Activated B cell treated with CpG ODN at 0.5 μM for 24 hours (primary cell): ENCODE data around the gene PRRG1. TPM values are rescaled to one million over a fixed set of nuclear protein-coding genes. Genes with fewer than 3 reads are reported as not detected.
"Not testable (repeated sequence)": the region's sequence is repeated elsewhere in the genome, so short reads cannot be mapped to it uniquely, and the experiment has no call there.

Source experiments
- ATAC-seq: fragments of 200-7000 bp; cut with Tn5 transposase; one replicate; pipeline ENCODE4 v1.10.0; 2021; ENCODE audit warnings: low read depth, mild to moderate bottlenecking, moderate library complexity
- CTCF ChIA-PET: fragments of 350-600 bp; sonication (Branson Sonifier 250); formaldehyde crosslinking; loops from one replicate; lab custom pipeline; 2021; ENCODE audit warnings: antibody characterized with exemption; lab: Charles Lee
- POLR2A ChIA-PET: fragments of 350-600 bp; sonication (Branson Sonifier 250); formaldehyde crosslinking; loops from one replicate; lab custom pipeline; 2021; ENCODE audit warnings: antibody characterized with exemption; lab: Charles Lee
- DNase-seq: peaks from one replicate; pipeline ENCODE4 v3.0.0; 2022
- H3K27ac Mint-ChIP-seq: one replicate; pipeline ENCODE4 v1.8.0; 2020; ENCODE audit warnings: mixed read lengths
- H3K27me3 Mint-ChIP-seq: one replicate; pipeline ENCODE4 v1.8.0; 2021; ENCODE audit warnings: mixed read lengths
- H3K36me3 Mint-ChIP-seq: one replicate; pipeline ENCODE4 v1.8.0; 2021; ENCODE audit warnings: low read depth, mixed read lengths
- H3K4me1 Mint-ChIP-seq: one replicate; pipeline ENCODE4 v1.8.0; 2021; ENCODE audit warnings: mixed read lengths
- H3K4me3 Mint-ChIP-seq: one replicate; pipeline ENCODE4 v1.8.0; 2020; ENCODE audit warnings: mild to moderate bottlenecking, mixed read lengths
- H3K9me3 Mint-ChIP-seq: one replicate; pipeline ENCODE4 v1.8.0; 2020; ENCODE audit warnings: mixed read lengths
- intact Hi-C: fragments of 100-400 bp; cut with micrococcal nuclease; formaldehyde crosslinking; loops from one replicate; pipeline ENCODE4 v1.15.1; 2024
- total RNA-seq: library from RNA; stranded (reverse); gene quantifications from 2 replicates; pipeline ENCODE4 v1.2.3, GENCODE V29; 2022
- TF ChIP-seq, protein P1 (sequence below): fragments of 200-600 bp; IDR thresholded peaks from one replicate; pipeline ENCODE4 v1.8.0; 2022; ENCODE audit warnings: antibody characterized with exemption, mild to moderate bottlenecking

Gene PRRG1
- total RNA-seq, 1 donor from 2014 or later, result not detected

DNA sequence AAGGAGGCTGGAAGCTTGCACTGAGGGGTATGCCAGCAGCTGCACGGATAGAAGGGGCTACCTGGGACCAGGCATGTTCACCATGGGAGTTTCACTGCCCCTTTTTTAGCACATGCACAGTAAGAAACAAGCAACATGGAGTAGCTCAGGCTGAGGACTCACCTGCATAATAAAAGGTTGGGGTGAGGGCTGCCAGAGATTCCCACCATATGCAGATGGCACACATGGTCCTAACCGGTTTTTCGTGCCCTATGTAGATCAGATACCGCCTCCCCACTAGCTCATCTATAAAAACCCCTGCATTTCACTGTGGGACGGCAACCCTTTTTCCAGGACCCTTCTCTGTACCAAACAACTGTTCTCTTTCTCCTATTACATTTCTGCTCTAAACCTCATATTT lies 125.3 kb downstream of the PRRG1 start:
- H3K27ac Mint-ChIP-seq, result no peak overlapping the region
- ChIA-PET CTCF (no interaction called here), POLR2A (no interaction called here)
- no peaks in the 10 kb centered on the region for H3K36me3 Mint-ChIP-seq
- intact Hi-C loops, result no loop called here
- ATAC-seq (no peak), DNase-seq (no peak)
- H3K4me3 Mint-ChIP-seq, result no peak overlapping the region
- no peaks in the 10 kb centered on the region for H3K9me3 Mint-ChIP-seq
- TF ChIP-seq, protein P1, sequence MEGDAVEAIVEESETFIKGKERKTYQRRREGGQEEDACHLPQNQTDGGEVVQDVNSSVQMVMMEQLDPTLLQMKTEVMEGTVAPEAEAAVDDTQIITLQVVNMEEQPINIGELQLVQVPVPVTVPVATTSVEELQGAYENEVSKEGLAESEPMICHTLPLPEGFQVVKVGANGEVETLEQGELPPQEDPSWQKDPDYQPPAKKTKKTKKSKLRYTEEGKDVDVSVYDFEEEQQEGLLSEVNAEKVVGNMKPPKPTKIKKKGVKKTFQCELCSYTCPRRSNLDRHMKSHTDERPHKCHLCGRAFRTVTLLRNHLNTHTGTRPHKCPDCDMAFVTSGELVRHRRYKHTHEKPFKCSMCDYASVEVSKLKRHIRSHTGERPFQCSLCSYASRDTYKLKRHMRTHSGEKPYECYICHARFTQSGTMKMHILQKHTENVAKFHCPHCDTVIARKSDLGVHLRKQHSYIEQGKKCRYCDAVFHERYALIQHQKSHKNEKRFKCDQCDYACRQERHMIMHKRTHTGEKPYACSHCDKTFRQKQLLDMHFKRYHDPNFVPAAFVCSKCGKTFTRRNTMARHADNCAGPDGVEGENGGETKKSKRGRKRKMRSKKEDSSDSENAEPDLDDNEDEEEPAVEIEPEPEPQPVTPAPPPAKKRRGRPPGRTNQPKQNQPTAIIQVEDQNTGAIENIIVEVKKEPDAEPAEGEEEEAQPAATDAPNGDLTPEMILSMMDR, result no peak
- H3K27me3 Mint-ChIP-seq, result peaks cover 3% of the 10 kb centered on the region
- no peaks in the 10 kb centered on the region for H3K4me1 Mint-ChIP-seq

DNA sequence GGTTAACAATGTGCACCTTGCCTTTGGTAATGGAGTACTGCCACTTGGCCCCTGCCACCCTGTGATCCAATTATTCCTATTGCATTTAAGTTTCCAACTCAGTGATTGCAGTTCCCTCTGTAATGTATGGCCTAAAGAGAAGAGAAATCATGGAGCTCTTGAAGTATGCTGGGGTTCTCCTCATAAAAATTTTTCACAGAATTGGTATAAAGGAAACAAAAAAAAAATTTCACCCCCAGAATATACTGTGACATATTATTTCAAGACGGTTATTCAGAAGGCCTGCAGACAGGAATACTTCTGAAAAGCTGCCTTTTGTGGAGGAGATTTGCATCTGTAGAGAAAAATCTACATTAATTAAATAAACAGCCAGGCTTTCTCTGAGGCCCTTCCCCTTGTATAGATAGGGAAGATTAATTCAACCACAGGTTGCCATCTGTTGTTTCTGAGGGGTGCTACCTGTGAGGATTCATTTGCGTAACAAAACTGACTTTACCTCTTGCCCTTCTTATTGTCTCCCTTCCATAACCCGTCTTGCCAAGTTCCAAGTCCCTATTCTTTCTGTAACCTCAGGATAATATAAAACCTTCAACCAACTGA lies 127.5 kb downstream of the PRRG1 start:
- no peak for DNase-seq
- no peak overlapping the region for H3K27ac Mint-ChIP-seq
- H3K27me3 Mint-ChIP-seq, result peaks cover 3% of the 10 kb centered on the region
- no peaks in the 10 kb centered on the region for H3K36me3 Mint-ChIP-seq
- ChIA-PET CTCF (no interaction called here), POLR2A (no interaction called here)
- H3K4me3 Mint-ChIP-seq, result no peak overlapping the region
- TF ChIP-seq, protein P1, result no peak
- ATAC-seq, result no peak
- intact Hi-C loops, result no loop called here
- no peaks in the 10 kb centered on the region for H3K4me1 Mint-ChIP-seq
- no peaks in the 10 kb centered on the region for H3K9me3 Mint-ChIP-seq

DNA sequence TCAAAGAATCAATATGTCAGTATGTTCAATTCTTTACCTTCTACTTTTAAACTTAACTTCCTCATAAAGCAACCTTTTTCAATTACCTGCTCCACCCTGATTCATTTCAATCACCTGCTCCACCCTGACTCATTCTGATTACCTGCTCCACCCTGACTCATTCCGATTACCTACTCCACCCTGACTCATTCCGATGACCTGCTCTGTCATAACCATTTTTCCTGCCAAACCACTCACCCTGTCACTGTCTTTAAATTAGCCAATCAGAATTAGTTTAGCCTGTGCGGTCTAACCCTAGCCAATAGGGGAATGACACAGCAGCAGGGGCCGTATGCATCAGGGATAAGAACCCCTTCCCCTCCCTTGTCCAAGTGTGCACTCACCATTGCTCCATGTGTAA lies 135.2 kb downstream of the PRRG1 start:
- H3K4me3 Mint-ChIP-seq, H3K36me3 Mint-ChIP-seq, POLR2A ChIA-PET, H3K27ac Mint-ChIP-seq, ATAC-seq, H3K9me3 Mint-ChIP-seq, DNase-seq, H3K4me1 Mint-ChIP-seq, CTCF ChIA-PET, H3K27me3 Mint-ChIP-seq, intact Hi-C loops: not testable (repeated sequence)

DNA sequence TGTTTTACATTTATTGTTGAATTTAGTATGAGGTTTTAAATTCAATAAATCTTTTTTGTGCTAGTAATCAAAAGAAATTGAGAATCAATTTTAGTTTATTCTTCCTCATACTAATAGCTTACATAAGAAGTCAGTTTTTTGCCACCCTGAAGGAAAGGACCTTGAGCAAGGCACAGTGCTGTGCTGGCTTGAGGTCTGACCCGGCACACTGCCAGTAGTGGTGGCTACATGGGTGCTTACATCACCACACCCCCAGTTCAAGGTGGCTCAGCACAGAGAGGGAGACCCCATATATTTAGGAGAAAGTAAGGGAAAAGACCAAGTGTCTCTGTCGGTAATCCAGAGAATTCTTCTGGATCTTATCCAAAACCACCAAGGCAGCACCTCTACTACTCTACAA lies 136.3 kb downstream of the PRRG1 start:
- TF ChIP-seq, protein P1, result no peak
- intact Hi-C loops, result no loop called here
- H3K27me3 Mint-ChIP-seq, result no peaks in the 10 kb centered on the region
- H3K36me3 Mint-ChIP-seq, result no peaks in the 10 kb centered on the region
- H3K27ac Mint-ChIP-seq, result no peak overlapping the region
- H3K9me3 Mint-ChIP-seq, result no peaks in the 10 kb centered on the region
- ATAC-seq (no peak), DNase-seq (no peak)
- ChIA-PET CTCF (no interaction called here), POLR2A (no interaction called here)
- no peaks in the 10 kb centered on the region for H3K4me1 Mint-ChIP-seq
- no peak overlapping the region for H3K4me3 Mint-ChIP-seq

DNA sequence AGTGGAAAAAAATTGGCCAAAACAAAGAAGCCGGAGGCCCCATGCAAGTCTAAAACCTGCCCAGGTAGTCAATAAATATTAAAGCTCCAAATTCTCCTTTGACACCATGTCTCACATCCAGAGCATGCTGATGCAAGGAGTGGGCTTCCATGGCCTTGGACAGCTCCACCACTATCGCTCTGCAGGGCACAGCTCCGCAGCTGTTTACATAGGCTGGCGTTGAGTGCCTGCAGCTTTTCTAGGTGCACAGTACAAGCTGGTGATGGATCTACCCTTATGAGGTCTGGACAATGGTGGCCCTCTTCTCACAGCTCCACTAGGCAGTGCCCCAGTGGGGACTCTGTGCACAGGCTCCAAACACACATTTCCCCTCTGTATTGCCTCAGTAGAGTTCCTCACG lies 138.1 kb downstream of the PRRG1 start:
- CTCF ChIA-PET, result no interaction called here

More for the DNA sequence above, 138.1 kb downstream of the PRRG1 start:
- TF ChIP-seq, protein P1, result no peak
- H3K9me3 Mint-ChIP-seq, result no peaks in the 10 kb centered on the region
- H3K27me3 Mint-ChIP-seq, result no peaks in the 10 kb centered on the region
- no peak overlapping the region for H3K27ac Mint-ChIP-seq
- POLR2A ChIA-PET, result no interaction called here
- no peak for ATAC-seq
- H3K36me3 Mint-ChIP-seq, result no peaks in the 10 kb centered on the region
- DNase-seq, result no peak
- intact Hi-C loops, result no loop called here
- no peak overlapping the region for H3K4me3 Mint-ChIP-seq
- no peaks in the 10 kb centered on the region for H3K4me1 Mint-ChIP-seq
